Lung microvascular endothelial cell (primary cell): ENCODE data around the gene TMEM117. TPM values are rescaled to one million over a fixed set of nuclear protein-coding genes. Genes with fewer than 3 reads are reported as not detected.

Experiments used
- DNase-seq, 2 donors: peaks; one replicate each; pipeline versions ENCODE4 v3.0.0 to v3.0.0-alpha.2; 2010; ENCODE audit warnings: low read depth in 2 of 2
- total RNA-seq: library from RNA; depleted of rRNA; stranded (reverse); fragments of >200 nt; gene quantifications from 2 replicates; pipeline ENCODE4 v1.2.1, GENCODE V29; 2014

The TMEM117 gene
- total RNA-seq, 1 donor from 2014 or later: 4.8 TPM

DNA sequence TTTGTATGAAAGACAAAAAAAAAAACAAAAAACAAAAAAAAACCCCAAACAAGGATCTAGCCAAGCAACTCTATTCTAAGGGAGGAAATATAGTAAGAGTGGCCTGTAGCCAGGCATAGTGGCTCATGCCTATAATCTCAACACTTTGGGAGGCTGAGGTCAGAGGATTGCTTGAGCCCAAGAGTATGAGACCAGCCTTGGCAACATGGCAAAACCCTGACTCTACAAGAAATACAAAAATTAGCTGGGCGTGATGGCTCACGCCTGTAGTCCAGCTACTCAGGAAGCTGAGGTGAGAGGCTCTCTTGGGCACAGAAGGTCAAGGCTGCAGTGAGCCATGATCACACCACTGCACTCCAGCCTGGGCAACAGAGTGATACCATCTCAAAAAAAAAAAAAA lies 47.9 kb downstream of the TMEM117 start:
- DNase-seq: no peak

DNA sequence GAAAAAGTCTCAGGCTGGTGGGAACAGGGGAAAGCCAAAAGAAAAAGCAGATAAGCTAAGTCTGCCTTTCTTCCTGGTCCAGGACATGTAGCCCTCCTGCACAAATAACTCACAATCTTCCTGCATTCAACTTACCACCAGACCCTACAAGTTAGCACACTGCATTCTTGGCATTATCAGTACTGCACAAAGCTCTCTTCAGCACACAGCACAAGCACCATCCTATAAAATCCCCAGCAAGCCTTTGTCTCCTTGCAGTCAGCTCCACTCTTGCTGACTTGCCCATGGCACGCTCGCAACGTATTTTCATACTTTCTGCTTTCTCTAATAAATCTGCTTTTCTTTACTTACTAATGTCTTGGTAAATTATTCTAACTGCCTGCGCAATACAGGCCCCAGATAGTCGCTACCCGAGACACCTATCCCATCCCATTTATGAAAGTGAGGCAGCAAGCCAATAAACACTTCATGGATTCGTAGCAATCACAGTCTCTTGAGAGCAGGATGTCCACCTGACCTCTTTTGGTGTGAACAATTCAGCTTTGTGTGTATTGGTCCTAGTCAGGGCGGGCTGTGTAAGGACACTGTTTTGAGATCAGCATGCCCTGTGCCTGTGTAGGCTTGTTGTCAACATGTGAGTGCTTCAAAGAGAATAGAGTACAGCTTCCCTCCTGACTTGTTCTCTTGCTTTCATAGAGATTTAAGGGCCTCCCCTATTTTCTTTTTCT lies 49.0 kb downstream of the TMEM117 start:
- DNase-seq: peak in 1 of 2 donors; percentile 45

- no peak for DNase-seq
Observed at GRCh38 chr12:43887397-43887796, 51.5 kb downstream of the TMEM117 start.

GRCh38 chr12:43891856-43892574 lies 56.1 kb downstream of the TMEM117 start:
- no peak for DNase-seq

- no peak for DNase-seq
Observed at GRCh38 chr12:43893670-43894069, 57.8 kb downstream of the TMEM117 start.

DNA sequence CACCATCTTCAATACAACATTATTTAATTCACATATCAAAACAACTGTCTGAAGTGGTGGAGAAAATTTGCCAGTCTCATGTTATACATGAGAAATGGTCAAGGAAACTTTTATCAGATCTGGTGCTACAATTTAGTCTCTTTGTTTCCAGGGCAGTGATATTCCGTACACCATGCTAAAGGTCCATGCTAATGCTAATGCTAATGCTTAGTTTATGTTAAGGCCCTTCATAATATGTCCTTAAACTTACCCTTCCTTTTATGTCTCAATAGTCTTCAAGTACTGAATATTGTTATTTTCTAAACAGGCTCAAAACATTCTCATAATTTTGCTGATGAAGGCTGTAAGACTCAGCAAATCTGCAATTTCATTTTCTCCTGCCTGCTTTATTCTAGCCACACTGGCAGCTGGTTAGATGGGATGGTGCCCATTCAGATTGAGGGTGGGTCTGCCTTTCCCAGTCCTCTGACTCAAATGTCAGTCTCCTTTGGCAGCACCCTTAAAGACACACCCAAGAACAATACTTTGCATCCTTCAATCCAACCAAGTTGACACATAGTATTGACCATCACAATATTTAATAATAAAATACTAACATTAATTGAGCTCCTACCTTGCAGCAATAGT lies 59.8 kb downstream of the TMEM117 start:
- no peak for DNase-seq

- DNase-seq: no peak
Observed at GRCh38 chr12:43896496-43896895, 60.6 kb downstream of the TMEM117 start.

DNA sequence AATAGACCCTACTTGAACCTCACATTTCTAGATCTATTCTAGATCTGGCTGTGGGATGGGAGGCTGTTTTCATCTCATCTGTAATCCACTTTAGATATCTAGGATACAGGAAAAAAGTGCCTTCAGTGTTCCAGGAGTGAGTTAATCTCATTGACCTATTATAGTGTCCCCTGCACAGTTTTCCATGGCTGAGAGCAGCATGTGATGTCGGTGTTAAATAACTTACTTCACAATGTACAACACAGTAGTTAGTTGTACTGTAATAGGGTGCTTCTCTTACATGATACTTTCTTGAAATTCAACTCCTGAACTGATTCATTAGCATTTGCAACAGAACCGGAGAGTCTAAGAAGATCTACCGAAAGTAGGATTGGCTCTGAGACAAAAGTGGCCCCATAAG lies 62.6 kb downstream of the TMEM117 start:
- DNase-seq: no peak

- DNase-seq: no peak
Observed at GRCh38 chr12:43899574-43899973, 63.7 kb downstream of the TMEM117 start.

- no peak for DNase-seq
Observed at GRCh38 chr12:43903686-43904085, 67.8 kb downstream of the TMEM117 start.

GRCh38 chr12:43912859-43913258 lies 77.0 kb downstream of the TMEM117 start:
- DNase-seq: no peak

GRCh38 chr12:43914391-43914790 lies 78.5 kb downstream of the TMEM117 start:
- no peak for DNase-seq

GRCh38 chr12:43914923-43915468 lies 79.1 kb downstream of the TMEM117 start:
- DNase-seq: peak in 1 of 2 donors; percentile 6

GRCh38 chr12:43917896-43918295 lies 82.0 kb downstream of the TMEM117 start:
- no peak for DNase-seq

- no peak for DNase-seq
Observed at GRCh38 chr12:43921666-43922337, 85.9 kb downstream of the TMEM117 start.

GRCh38 chr12:43930032-43930431 lies 94.2 kb downstream of the TMEM117 start:
- DNase-seq: peak in 1 of 2 donors; percentile 61

GRCh38 chr12:43931187-43931586 lies 95.3 kb downstream of the TMEM117 start:
- DNase-seq: no peak

DNA sequence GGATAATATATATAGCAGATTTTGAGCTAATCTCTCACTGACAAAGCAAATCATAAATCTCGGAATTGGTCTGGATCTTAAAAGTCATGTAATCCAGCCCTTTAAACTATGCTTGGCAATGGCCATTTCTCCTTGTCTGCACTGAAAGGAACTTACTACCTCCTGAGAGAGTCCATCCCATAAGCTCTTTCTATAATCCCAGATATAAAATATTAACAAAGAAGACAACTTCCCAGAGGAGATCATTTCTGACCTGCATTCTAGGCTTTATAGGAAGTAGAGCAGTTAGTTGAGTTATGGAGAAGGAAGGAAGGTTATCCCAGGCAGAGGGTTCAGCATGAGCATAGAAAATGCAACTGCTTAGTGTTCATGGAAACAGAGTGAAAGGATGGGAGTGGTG lies 99.7 kb downstream of the TMEM117 start:
- no peak for DNase-seq

DNA sequence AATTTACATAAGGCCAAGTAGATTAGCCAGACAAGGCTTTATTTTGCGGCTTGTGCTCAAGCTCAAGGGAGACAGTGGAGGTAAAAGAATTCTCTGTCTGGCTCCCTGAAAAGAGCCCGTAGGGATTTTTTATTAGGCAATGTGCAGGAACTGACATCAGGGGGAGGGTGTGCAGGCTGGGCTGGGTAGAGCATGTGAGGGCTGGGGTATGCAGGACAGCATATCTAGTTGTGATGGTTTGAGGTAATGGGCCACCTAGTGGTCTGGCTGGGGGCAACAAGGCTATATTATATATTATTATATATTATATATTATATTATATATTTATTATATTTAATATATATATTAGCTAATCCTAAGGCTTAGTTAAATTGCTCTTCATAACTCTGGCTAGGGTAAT lies 102.1 kb downstream of the TMEM117 start:
- peak; percentile 36 to 62 for DNase-seq

DNA sequence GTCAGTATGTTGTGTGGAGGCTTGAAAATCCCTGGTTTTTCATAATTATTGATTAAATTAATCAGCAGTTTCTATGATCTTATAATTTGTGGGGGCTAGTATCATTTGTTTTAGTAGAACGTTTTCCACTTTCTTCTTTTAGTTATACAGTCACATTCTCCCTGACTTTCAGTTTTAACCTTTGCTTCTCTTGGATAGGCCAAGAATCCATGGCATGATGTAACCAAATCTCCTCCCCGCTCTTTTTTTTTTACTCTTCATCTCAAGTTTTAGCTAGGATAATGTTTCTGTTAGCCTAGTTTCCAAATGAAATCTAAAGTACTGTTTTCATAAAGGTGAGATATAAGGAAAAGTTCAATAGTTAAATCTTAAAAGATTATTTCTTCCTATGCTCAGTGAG lies 106.5 kb downstream of the TMEM117 start:
- DNase-seq: no peak

- no peak for DNase-seq
Observed at GRCh38 chr12:43945983-43946382, 110.1 kb downstream of the TMEM117 start.

- DNase-seq: no peak
Observed at GRCh38 chr12:43951286-43951685, 115.4 kb downstream of the TMEM117 start.
